ENCODE measurements around the gene SNX21. TPM values are rescaled to one million over a fixed set of nuclear protein-coding genes. Genes with fewer than 3 reads are reported as not detected.

SNX21 gene
- total and polyA plus RNA-seq, 12 donors: 15.4 to 27.0 (median 18.5) TPM

GRCh38 chr20:45860560-45861220 lies 27.1 kb downstream of the SNX21 start:
- Histone ChIP-seq H3K4me1 (peaks cover 6 to 26% (median 23%) of the 10 kb centered on the region in 9 donors), H3K27me3 (no peaks in the 10 kb centered on the region), H3K36me3 (peaks cover 0 to 5% (median 0%) of the 10 kb centered on the region in 9 donors), H3K4me3 (no peak overlapping the region), H3K27ac (no peak overlapping the region), H3K9me3 (no peaks in the 10 kb centered on the region)
- ATAC-seq (no peak), DNase-seq (no peak)
- TF ChIP-seq CTCF (IDR thresholded peaks at IDR 0.05): no peak
- intact Hi-C loops (cut with DNase I): no loop called here
- 71 to 72% methylated on average over 7 of the region's 7 CpGs for WGBS, 2 donors

GRCh38 chr20:45861221-45862075 lies 27.8 kb downstream of the SNX21 start:
- 93 to 94% methylated on average over 7 of the region's 7 CpGs for WGBS, 2 donors
- Histone ChIP-seq H3K9me3 (no peaks in the 10 kb centered on the region), H3K36me3 (peaks cover 0 to 5% (median 0%) of the 10 kb centered on the region in 9 donors), H3K4me1 (peaks cover 0 to 18% (median 16%) of the 10 kb centered on the region in 9 donors), H3K27me3 (no peaks in the 10 kb centered on the region), H3K27ac (no peak overlapping the region), H3K4me3 (no peak overlapping the region)
- DNase-seq (no peak), ATAC-seq (no peak)
- intact Hi-C loops (cut with DNase I): no loop called here
- TF ChIP-seq CTCF (IDR thresholded peaks at IDR 0.05): no peak

GRCh38 chr20:45863543-45864470 lies 30.2 kb downstream of the SNX21 start:
- intact Hi-C loops (cut with DNase I): no loop called here
- Histone ChIP-seq H3K27me3 (no peaks in the 10 kb centered on the region), H3K4me1 (peaks cover 0 to 3% (median 0%) of the 10 kb centered on the region in 9 donors), H3K4me3 (no peak overlapping the region), H3K27ac (no peak overlapping the region), H3K36me3 (peaks cover 0 to 8% (median 0%) of the 10 kb centered on the region in 9 donors), H3K9me3 (no peaks in the 10 kb centered on the region)
- no peak for ATAC-seq
- TF ChIP-seq CTCF (IDR thresholded peaks at IDR 0.05): no peak
- 91 to 92% methylated on average over 7 of the region's 7 CpGs for WGBS, 2 donors
- DNase-seq: no peak

GRCh38 chr20:45866454-45866853 lies 32.9 kb downstream of the SNX21 start:
- Histone ChIP-seq H3K4me3 (no peak overlapping the region), H3K27me3 (no peaks in the 10 kb centered on the region), H3K9me3 (no peaks in the 10 kb centered on the region), H3K4me1 (no peaks in the 10 kb centered on the region), H3K36me3 (peaks cover 0 to 3% (median 0%) of the 10 kb centered on the region in 9 donors), H3K27ac (no peak overlapping the region)
- DNase-seq (no peak), ATAC-seq (no peak)
- WGBS, 2 donors: 91 to 93% methylated on average over 5 of the region's 5 CpGs
- intact Hi-C loops (cut with DNase I): no loop called here
- TF ChIP-seq CTCF (IDR thresholded peaks at IDR 0.05): no peak

Measured in heart right ventricle (tissue), 16 donors.